Left ventricle myocardium superior (tissue), 1 donor: ENCODE data around the gene SLC2A9. TPM values are rescaled to one million over a fixed set of nuclear protein-coding genes. Genes with fewer than 3 reads are reported as not detected.

Source experiments
- ATAC-seq: fragments of 200-7000 bp; cut with Tn5 transposase; one replicate; pipeline ENCODE4 v1.9.1; 2020; ENCODE audit warnings: mild to moderate bottlenecking, moderate library complexity
- DNase-seq: peaks from one replicate; pipeline ENCODE4 v3.0.0-alpha.2; 2020
- intact Hi-C: fragments of 100-400 bp; cut with micrococcal nuclease; formaldehyde crosslinking; loops from one replicate; pipeline ENCODE4 v1.11.0; 2022
- total RNA-seq: library from RNA; stranded (reverse); fragmentation: NEBNext Ultra II Directional; extraction: Animal tissue kit (Norgen Biotek cat#: 25700); gene quantifications from one replicate; pipeline ENCODE4 v1.2.1, GENCODE V29; 2021
- donor health status: DM: no; HTN: yes; CAD: no; lungs with severe emphysema.

SLC2A9 gene
- total RNA-seq, 1 donor from 2014 or later: 7.1 TPM

DNA sequence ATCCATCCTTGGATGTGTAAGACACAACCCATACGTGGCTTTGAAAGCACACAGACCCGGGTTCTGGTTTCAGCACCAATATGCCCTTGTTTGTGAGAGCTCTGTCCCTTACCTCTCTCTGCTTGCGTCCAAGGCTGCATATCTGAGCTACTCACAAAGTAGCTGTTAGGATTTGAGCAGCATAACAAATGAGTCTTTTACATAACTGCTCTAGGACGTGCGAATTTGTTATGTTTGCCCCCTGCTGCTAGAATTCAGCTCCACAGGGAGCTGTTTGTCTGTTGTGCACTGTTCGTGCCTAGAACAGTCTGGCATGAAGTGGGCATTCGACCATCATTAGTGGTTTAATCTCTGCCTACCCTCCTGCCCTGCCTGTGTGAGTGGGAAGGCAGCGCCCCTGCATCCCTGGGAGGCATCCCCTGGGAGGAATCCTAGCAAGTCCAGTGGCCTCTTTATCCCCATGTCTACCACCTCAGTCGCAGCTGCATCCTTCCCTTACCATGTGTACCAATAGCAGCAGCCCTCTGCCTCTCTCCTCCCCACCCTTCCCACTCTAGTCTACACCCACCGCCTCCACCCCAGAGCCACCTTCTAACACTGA is 42.1 kb downstream of the SLC2A9 start:
- no peak for DNase-seq
- no peak for ATAC-seq
- intact Hi-C loops: no loop called here

DNA sequence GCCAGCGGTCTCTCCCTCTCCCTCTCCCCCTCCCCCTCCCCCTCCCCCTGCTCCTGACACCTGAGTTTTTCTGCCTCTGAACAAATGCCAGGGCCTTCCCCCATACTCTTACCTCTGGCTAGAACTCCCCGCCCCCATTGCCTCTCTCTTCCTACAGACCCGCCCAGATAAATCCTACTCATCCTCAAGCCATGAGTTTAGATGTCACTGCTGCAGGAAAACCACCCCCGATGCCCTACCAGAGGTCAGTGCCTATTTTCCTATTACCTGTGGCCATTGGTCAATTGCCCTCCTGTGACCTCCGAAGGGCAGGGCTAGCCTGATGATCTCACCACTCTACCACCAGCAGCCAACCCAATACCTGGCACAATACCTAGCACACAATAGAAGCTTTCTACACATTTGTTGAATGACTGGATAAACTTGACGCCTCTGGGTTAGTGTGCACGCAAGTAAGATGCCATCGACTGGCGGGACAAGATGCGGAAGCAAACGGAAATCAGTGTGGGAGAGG is 43.7 kb downstream of the SLC2A9 start:
- intact Hi-C loops: no loop called here
- DNase-seq (no peak), ATAC-seq (no peak)

- intact Hi-C loops: no loop called here
- ATAC-seq: no peak
- DNase-seq: no peak
Observed at GRCh38 chr4:9976781-9977180, 44.5 kb downstream of the SLC2A9 start.

GRCh38 chr4:9976293-9976692 is 45.0 kb downstream of the SLC2A9 start:
- intact Hi-C loops: no loop called here
- DNase-seq: no peak
- no peak for ATAC-seq

DNA sequence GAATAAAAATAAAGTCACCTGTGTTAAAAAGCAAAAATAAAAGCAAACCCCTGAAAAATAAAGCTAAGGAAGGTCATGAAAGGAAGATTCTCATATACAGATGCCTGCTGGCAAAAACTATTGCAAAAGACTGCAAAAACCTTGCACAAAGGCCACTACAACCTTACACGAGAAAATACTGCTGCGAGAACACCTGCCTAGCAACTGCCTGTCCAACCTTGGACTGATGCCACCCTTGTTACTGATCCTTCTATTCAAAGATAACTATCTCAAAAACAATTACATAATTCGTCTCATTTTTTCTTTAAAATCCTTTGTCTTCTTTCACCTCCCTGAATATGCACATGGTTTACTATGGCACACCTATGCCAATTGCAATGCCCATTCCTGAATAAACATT is 49.6 kb downstream of the SLC2A9 start:
- ATAC-seq: no peak
- no peak for DNase-seq
- intact Hi-C loops: no loop called here

DNA sequence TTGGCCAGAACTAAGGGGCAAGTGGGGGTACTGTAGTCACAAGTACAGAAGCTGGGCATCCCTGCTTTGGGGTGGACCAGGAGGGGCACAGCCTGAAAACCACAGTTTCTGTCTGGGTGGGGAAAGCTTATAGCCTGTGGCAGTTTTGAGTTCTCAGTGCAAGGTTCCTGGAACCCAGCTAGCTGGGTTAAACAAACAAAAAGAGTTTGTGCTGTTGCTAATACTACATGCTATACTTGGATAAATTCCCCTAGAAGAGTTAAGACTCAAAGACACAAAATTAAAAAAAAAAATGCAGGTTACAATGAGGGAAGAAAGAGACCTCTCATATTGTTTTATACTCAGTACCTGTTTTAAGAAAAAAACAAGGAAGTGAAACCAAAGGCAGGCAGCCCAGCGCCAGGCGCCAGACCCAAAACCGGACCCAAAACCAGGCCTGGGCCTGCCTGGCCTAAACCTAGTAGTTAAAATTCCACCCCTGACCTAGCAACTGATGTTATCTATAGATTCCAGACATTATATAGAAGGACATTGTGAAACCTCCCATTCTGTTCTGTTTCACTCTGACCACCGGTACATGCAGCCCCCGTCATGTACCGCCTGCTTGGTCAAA is 50.8 kb downstream of the SLC2A9 start:
- intact Hi-C loops: no loop called here
- ATAC-seq (no peak), DNase-seq (no peak)

GRCh38 chr4:9969526-9970398 is 51.5 kb downstream of the SLC2A9 start:
- no peak for ATAC-seq
- no peak for DNase-seq
- intact Hi-C loops: no loop called here

DNA sequence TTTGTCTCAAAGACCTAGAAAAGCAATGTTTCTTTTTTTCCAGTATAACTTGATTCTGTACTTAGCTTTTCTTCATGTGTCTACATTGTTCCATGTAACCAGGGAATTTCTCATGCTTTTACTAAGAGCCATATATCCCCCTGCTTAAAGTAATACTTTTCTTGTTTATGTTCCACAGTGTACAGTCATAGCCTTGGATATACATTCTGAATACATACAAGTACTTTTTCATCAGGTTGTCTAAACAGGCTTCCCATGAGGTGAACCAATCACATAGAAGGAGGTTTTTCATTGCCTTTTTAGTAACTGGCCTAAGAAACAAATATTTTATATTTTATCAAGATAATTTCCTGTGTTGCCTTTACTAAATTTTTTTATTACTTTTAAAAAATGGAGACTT is 52.8 kb downstream of the SLC2A9 start:
- intact Hi-C loops: no loop called here
- DNase-seq (no peak), ATAC-seq (no peak)

DNA sequence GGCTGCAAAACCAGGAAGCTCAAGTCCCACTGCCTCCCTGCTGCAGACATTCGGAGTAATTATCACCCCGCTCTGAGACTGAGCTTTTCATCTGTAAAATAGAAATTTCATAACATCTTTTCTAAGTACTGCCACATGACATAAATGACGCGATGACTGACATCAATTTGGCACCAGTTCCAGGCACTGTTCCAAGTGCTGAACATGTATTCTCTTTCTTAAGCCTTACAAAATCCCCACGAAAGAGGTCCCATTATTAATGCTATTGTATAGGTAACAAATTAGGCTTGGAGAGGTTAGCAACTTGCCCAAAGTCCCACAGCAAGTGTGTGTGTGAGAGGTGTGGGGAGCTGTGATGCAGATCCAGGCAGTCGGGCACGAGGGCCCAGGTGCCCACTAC is 56.4 kb downstream of the SLC2A9 start:
- ATAC-seq (no peak), DNase-seq (no peak)
- intact Hi-C loops: no loop called here

DNA sequence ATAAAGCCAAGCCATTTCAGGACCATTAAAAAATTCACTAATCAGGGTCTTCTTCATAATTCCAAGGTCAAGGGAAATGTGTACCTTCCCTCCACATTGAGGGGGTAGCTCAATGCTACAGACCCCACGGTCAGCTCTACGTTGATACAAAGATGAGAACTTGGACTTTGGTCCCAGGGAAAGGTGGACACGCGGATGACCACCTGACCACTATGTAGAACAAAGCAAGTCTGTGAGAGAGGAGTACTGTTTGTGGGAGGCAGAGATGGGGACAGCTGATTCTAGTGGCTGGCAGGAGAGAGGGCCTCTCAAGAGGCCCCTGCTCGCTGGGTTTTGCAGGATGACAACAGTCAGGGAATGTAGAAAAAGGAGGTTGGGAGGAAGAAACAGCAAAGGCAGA is 58.0 kb downstream of the SLC2A9 start:
- ATAC-seq (no peak), DNase-seq (no peak)
- intact Hi-C loops: no loop called here

DNA sequence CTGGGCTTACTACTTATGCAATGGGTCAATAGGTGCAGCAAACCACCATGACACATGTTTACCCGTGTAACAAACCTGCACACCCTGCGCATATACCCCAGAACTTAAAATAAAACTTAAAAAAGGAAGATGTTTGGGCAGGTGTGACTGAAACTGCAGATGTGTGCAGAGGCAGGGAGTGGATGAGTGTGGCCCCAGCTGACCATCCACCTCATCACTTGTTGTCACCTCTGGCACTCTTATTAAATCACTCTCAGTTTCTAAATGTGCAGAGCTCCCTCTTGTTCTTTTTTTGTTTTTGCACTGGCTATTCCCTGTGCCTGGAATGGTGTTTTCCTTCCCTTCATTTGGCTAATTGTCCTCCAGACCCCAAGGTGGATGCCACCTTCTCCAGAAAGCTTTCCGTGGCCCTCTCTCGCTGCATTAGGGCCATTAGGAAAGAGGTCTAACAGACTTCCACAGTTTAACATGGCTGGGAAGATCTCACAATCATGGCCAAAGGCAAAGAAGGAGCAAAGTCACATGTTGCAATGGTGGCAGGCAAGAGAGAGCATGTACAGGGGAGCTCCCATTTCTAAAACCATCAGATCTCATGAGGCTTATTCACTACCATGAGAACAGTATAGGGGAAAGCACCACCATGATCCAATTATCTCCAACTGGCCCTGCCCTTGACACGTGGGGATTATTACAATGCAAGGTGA is 58.5 kb downstream of the SLC2A9 start:
- ATAC-seq (no peak), DNase-seq (no peak)
- intact Hi-C loops: no loop called here

DNA sequence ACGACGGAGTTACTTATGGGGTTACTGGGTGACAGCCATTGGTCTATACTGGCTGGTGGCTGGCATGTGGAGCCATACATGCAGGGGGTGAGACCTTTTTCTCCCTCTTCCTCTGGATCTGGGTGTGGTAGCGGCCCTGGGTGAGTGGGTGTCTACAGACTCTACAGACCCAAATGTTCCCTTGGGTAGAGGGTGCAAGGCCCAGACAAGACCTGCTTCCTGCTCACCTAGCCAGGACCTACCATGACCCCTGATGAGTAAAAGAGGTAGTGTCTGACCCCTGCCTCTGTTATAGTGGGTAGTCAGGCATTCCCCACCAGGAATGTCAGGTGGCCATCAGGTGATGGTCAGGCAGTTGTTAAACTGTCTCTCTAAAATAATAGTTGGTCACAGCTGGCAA is 66.8 kb downstream of the SLC2A9 start:
- intact Hi-C loops: no loop called here
- no peak for ATAC-seq

GRCh38 chr4:9953089-9953488 is 68.2 kb downstream of the SLC2A9 start:
- no peak for ATAC-seq
- intact Hi-C loops: no loop called here

More for the DNA sequence above, 66.8 kb downstream of the SLC2A9 start:
- DNase-seq: no peak

DNA sequence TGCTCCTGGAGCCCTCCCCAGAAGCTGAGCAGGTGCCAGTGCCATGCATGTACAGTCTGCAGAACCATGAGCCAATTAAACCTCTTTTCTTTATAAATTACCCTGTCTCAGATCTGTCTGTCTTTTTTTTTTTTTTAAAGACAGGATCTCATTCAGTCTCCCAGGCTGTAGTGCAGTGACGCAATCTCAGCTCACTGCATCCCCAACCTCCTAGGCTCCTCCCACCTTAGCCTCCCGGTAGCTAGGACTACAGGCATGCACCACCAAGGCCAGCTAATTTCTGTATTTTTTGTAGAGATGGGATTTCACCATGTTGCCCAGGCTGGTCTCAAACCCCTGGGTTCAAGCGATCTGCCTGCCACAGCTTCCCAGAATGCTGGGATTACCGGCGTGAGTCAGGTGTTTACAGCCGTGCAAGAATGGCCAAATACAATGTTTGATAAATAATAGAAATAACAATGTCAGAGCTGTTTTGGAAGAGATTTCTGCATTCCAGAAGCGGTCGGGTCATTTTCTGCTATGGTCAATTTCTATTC is 68.8 kb downstream of the SLC2A9 start:
- intact Hi-C loops: no loop called here
- ATAC-seq (no peak), DNase-seq (no peak)

More at GRCh38 chr4:9953089-9953488, 68.2 kb downstream of the SLC2A9 start:
- DNase-seq: no peak

GRCh38 chr4:9949573-9949972 is 71.7 kb downstream of the SLC2A9 start:
- no peak for ATAC-seq
- intact Hi-C loops: no loop called here
- no peak for DNase-seq

DNA sequence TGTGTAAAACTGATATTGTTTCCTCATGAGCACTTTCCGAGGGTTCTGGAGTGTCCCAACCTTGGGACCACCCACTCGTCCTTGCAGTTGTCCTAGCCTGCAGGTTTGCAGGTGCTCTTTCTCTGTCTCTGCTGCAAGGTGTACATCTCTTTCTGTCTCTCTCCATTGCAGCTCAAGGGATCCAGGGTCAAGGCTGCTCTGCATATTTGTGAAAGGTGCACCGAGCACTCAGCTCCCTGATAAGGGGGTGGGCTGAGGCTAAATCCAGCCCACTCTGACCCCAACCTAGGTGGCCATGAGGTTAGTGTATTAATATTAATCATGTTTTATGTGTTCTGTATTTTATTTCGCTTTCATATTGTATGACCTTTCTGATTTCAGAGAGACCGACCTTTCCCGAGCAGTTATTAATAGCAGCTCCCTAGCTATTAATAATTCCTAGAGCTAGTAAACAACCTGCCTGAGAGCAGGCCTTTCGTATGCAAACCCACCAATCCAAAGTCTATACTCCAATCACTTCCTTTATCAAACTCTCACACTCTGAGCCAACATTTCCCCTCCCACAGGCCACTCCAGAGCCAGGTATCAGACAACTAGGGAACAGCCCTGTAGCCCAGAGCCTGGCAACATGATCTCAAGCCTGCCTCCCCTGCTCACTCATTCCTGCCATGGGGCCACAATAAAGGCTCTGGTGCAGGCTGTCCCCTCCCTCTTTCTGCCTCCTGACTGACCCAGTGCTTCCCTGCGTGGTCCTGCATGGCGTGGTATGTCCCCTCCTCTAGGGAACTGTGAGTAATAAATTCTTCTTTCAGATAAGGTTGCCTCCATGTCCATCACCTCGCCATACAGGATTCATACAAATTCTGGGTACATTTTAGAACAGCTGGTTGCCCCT is 73.9 kb downstream of the SLC2A9 start:
- ATAC-seq (peak; percentile 88), DNase-seq (no peak)
- intact Hi-C loops: no loop called here

DNA sequence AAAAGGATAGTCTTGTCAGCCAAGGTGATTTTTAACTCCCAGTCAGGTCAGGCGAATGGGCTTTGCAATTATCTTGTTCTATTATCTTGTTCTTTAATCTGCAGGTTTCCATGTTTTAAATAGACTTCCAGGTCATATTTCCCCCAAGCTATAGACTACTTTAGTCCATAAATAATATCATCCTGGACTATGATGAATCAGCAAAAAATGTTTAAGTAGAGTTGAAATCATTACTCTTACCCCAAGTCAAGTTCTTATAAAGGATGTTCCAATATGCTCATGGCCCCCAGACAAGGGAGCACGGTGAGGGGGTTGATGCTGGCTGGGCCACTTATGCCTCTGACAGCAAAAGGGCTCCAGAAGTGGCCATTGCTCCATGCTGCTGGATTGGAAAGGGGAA is 75.1 kb downstream of the SLC2A9 start:
- intact Hi-C loops: no loop called here
- DNase-seq (no peak), ATAC-seq (no peak)
